Measurements from ENCODE around the gene TIGD4. TPM values are rescaled to one million over a fixed set of nuclear protein-coding genes. Genes with fewer than 3 reads are reported as not detected.

The TIGD4 gene
- total RNA-seq, 1 experiment from 2014 or later = 1.9 TPM

- Mint-ChIP-seq H3K36me3 (peaks cover 6% of the 10 kb centered on the region), H3K27ac (0 out of 2 replicates have a peak overlapping the region, but pooled peaks have one; percentile 20), H3K4me1 (peaks cover 56% of the 10 kb centered on the region), H3K27me3 (ENCODE audit: low read depth) (no peaks in the 10 kb centered on the region), H3K4me3 (no peak overlapping the region), H3K9me3 (peaks cover 7% of the 10 kb centered on the region)
- no peak for ATAC-seq
- DNase-seq (ENCODE audit: low spot score) = no peak
- TF ChIP-seq, protein P1, sequence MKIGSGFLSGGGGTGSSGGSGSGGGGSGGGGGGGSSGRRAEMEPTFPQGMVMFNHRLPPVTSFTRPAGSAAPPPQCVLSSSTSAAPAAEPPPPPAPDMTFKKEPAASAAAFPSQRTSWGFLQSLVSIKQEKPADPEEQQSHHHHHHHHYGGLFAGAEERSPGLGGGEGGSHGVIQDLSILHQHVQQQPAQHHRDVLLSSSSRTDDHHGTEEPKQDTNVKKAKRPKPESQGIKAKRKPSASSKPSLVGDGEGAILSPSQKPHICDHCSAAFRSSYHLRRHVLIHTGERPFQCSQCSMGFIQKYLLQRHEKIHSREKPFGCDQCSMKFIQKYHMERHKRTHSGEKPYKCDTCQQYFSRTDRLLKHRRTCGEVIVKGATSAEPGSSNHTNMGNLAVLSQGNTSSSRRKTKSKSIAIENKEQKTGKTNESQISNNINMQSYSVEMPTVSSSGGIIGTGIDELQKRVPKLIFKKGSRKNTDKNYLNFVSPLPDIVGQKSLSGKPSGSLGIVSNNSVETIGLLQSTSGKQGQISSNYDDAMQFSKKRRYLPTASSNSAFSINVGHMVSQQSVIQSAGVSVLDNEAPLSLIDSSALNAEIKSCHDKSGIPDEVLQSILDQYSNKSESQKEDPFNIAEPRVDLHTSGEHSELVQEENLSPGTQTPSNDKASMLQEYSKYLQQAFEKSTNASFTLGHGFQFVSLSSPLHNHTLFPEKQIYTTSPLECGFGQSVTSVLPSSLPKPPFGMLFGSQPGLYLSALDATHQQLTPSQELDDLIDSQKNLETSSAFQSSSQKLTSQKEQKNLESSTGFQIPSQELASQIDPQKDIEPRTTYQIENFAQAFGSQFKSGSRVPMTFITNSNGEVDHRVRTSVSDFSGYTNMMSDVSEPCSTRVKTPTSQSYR (CRISPR knock-in tag; IDR thresholded peaks at IDR 0.05) = no peak
- TF ChIP-seq NFATC4 (CRISPR knock-in tag; IDR thresholded peaks at IDR 0.05) (no peak), JUN (CRISPR knock-in tag; IDR thresholded peaks at IDR 0.05) (no peak), SMAD3 (CRISPR knock-in tag; IDR thresholded peaks at IDR 0.05; ENCODE audit: borderline replicate concordance) (no peak)
- TF ChIP-seq, protein P2, sequence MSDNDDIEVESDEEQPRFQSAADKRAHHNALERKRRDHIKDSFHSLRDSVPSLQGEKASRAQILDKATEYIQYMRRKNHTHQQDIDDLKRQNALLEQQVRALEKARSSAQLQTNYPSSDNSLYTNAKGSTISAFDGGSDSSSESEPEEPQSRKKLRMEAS (CRISPR knock-in tag; IDR thresholded peaks at IDR 0.05) = no peak
- POLR2A ChIA-PET = no interaction called here
- CTCF ChIA-PET = interaction anchor here (1.0 kb wide), 1 partner anchor 397 kb away, joined by 3 read pairs; no protein-coding TSS in a partner anchor
Measured at GRCh38 chr4:152805071-152805650, 25.6 kb upstream of the TIGD4 start.

DNA sequence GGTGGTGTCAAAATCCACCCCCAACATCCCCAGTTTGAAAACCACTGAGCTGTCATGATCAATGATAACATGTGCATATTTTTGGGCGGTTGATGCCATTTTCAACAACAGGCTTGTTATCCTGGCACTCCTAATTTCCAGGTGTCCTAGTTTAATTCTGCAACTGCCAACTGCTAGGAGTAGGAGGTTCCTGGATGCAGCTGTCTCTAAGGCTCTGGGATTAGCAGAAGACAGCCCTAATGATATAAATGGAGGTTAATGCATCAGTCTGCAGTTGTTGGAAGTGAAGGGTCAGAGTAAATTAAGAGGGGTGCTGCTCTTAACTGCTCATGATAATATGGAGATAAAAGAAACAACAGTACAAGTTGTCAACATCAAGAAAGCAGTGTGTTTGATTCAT, 24.0 kb upstream of the TIGD4 start:
- TF ChIP-seq, protein P3, sequence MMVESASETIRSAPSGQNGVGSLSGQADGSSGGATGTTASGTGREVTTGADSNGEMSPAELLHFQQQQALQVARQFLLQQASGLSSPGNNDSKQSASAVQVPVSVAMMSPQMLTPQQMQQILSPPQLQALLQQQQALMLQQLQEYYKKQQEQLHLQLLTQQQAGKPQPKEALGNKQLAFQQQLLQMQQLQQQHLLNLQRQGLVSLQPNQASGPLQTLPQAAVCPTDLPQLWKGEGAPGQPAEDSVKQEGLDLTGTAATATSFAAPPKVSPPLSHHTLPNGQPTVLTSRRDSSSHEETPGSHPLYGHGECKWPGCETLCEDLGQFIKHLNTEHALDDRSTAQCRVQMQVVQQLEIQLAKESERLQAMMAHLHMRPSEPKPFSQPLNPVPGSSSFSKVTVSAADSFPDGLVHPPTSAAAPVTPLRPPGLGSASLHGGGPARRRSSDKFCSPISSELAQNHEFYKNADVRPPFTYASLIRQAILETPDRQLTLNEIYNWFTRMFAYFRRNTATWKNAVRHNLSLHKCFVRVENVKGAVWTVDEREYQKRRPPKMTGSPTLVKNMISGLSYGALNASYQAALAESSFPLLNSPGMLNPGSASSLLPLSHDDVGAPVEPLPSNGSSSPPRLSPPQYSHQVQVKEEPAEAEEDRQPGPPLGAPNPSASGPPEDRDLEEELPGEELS (CRISPR knock-in tag; IDR thresholded peaks at IDR 0.05) = no peak
- TF ChIP-seq AR (CRISPR knock-in tag; IDR thresholded peaks at IDR 0.05) (no peak), CTCF (IDR thresholded peaks at IDR 0.05) (no peak), NFE2L1 (CRISPR knock-in tag; IDR thresholded peaks at IDR 0.05) (no peak), ZNF317 (CRISPR knock-in tag; IDR thresholded peaks at IDR 0.05; ENCODE audit: borderline replicate concordance, low read depth) (no peak)
- TF ChIP-seq, protein P4, sequence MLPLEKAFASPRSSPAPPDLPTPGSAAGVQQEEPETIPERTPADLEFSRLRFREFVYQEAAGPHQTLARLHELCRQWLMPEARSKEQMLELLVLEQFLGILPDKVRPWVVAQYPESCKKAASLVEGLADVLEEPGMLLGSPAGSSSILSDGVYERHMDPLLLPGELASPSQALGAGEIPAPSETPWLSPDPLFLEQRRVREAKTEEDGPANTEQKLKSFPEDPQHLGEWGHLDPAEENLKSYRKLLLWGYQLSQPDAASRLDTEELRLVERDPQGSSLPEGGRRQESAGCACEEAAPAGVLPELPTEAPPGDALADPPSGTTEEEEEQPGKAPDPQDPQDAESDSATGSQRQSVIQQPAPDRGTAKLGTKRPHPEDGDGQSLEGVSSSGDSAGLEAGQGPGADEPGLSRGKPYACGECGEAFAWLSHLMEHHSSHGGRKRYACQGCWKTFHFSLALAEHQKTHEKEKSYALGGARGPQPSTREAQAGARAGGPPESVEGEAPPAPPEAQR (CRISPR knock-in tag; IDR thresholded peaks at IDR 0.05) = no peak
- no peak for DNase-seq (ENCODE audit: low spot score)
- Mint-ChIP-seq H3K4me3 (no peak overlapping the region), H3K9me3 (peaks cover 7% of the 10 kb centered on the region), H3K27ac (no peak overlapping the region), H3K27me3 (ENCODE audit: low read depth) (no peaks in the 10 kb centered on the region), H3K4me1 (peaks cover 55% of the 10 kb centered on the region), H3K36me3 (peaks cover 6% of the 10 kb centered on the region)
- ChIA-PET POLR2A (no interaction called here), CTCF (no interaction called here)
- no peak for ATAC-seq
